HEK293T (cell line): ENCODE results near the gene STARD8.

ENCODE experiments used
- ARNT ChIP-seq: fragments of 450-650 bp; IDR thresholded peaks from 2 replicates; pipeline ENCODE4 v1.6.1; 2017; ENCODE audit warnings: mild to moderate bottlenecking
- BHLHE40 ChIP-seq: fragments of 450-650 bp; IDR thresholded peaks from 2 replicates; pipeline ENCODE4 v1.6.1; 2016; ENCODE audit warnings: mild to moderate bottlenecking, moderate library complexity, borderline replicate concordance
- FOXA1 ChIP-seq: fragments of 450-650 bp; IDR thresholded peaks from 2 replicates; pipeline ENCODE4 v1.6.1; 2016; ENCODE audit warnings: mild to moderate bottlenecking
- FOXK2 ChIP-seq: fragments of 450-650 bp; IDR thresholded peaks from 2 replicates; pipeline ENCODE4 v1.6.1; 2016; ENCODE audit warnings: mild to moderate bottlenecking
- FOXM1 ChIP-seq: fragments of 450-650 bp; IDR thresholded peaks from 2 replicates; pipeline ENCODE4 v1.6.1; 2017; ENCODE audit warnings: mild to moderate bottlenecking, borderline replicate concordance
- HDGF ChIP-seq: fragments of 450-650 bp; IDR thresholded peaks from 2 replicates; pipeline ENCODE4 v1.6.1; 2017; ENCODE audit warnings: antibody characterized with exemption, borderline replicate concordance
- NFRKB ChIP-seq: fragments of 450-650 bp; IDR thresholded peaks from 2 replicates; pipeline ENCODE4 v1.6.1; 2016; ENCODE audit warnings: mild to moderate bottlenecking, moderate library complexity
- SUZ12 ChIP-seq: fragments of 450-650 bp; IDR thresholded peaks from 2 replicates; pipeline ENCODE4 v1.6.1; 2016; ENCODE audit warnings: mild to moderate bottlenecking
- TARDBP ChIP-seq: fragments of 450-650 bp; IDR thresholded peaks from 2 replicates; pipeline ENCODE4 v1.6.1; 2016
- TF ChIP-seq, protein P1 (sequence below): fragments of 450-650 bp; IDR thresholded peaks from 2 replicates; pipeline ENCODE4 v1.6.1; 2016

DNA sequence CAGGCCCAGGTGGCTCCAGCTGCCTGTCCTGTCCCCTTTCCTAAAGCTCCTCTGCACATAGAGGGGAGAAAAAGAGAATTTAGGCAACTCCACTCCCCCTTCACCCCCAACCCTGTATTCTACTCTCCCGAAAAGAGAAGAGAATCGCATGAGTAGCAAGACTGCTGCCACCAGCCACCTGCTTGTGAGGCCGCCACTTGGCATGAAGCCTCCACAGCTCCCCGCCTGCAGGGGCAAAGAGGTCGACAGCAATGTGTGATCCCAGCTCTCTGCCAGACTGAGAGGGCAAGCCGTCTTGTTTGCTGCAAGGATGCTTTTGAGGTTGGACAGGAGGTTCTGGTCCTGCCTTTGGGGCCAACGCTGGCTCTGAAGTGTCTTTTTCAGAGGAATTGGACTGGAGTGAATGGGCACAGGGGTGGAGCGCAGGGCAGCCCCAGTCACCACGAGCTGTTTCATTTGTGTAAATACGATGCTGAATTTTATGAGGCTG, 77.1 kb downstream of the STARD8 start:
- TF ChIP-seq BHLHE40 (no peak), TARDBP (no peak), FOXM1 (no peak), FOXA1 (no peak), ARNT (no peak), FOXK2 (no peak), SUZ12 (no peak), NFRKB (no peak), HDGF (no peak)
- TF ChIP-seq, protein P1, sequence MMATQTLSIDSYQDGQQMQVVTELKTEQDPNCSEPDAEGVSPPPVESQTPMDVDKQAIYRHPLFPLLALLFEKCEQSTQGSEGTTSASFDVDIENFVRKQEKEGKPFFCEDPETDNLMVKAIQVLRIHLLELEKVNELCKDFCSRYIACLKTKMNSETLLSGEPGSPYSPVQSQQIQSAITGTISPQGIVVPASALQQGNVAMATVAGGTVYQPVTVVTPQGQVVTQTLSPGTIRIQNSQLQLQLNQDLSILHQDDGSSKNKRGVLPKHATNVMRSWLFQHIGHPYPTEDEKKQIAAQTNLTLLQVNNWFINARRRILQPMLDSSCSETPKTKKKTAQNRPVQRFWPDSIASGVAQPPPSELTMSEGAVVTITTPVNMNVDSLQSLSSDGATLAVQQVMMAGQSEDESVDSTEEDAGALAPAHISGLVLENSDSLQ: no peak
